Esophagus (tissue), 2 donors: ENCODE data around the gene PTPRD. TPM values are rescaled to one million over a fixed set of nuclear protein-coding genes. Genes with fewer than 3 reads are reported as not detected.

Experiments
- H3K27ac ChIP-seq, 2 donors: one replicate each; pipeline ENCODE4 v1.5.1; 2013; ENCODE audit warnings: low read depth in 2 of 2, mild to moderate bottlenecking in 2 of 2, inconsistent platforms in 1 of 2, low read length in 1 of 2, moderate library complexity in 1 of 2
- H3K27me3 ChIP-seq, 2 donors: one replicate each; pipeline ENCODE4 v1.6.1; 2013; ENCODE audit warnings: low read length in 2 of 2, control low read depth in 1 of 2, mild to moderate bottlenecking in 1 of 2; ENCODE audit not compliant: insufficient read depth in 2 of 2, control insufficient read depth in 1 of 2
- H3K36me3 ChIP-seq, 2 donors: one replicate each; pipeline ENCODE4 v1.6.1; 2013; ENCODE audit warnings: low read length in 1 of 2; ENCODE audit not compliant: control insufficient read depth in 2 of 2, insufficient read depth in 2 of 2
- H3K4me1 ChIP-seq, 2 donors: one replicate each; pipeline ENCODE4 v1.6.1; 2013; ENCODE audit warnings: low read length in 1 of 2; ENCODE audit not compliant: control insufficient read depth in 2 of 2, insufficient read depth in 2 of 2
- H3K4me3 ChIP-seq, 2 donors: one replicate each; pipeline ENCODE4 v1.5.1; 2013; ENCODE audit warnings: low read length in 2 of 2, mild to moderate bottlenecking in 2 of 2, low read depth in 1 of 2, moderate library complexity in 1 of 2
- H3K9me3 ChIP-seq, 2 donors: one replicate each; pipeline ENCODE4 v1.6.1; 2013; ENCODE audit warnings: mild to moderate bottlenecking in 2 of 2, low read depth in 1 of 2, low read length in 1 of 2, moderate library complexity in 1 of 2; ENCODE audit not compliant: control insufficient read depth in 2 of 2, insufficient read depth in 1 of 2
- WGBS, 2 donors: extraction: QIAGEN DNeasy Blood & Tissue Kit; methylation state at CpG; one replicate each; pipeline ENCODE4 v1.1.7; 2013; 5-methylcytosine and 5-hydroxymethylcytosine counted together
- polyA plus RNA-seq, 2 donors: library from polyadenylated mRNA; stranded (reverse); fragments of 200-250 nt; gene quantifications; one replicate each; pipeline ENCODE4 v1.2.3, GENCODE V29; 2013
- donor health status: healthy with polysubstance abuse.
- donor health status: Bipolar disorder and iron deficiency.

Gene PTPRD
- polyA plus RNA-seq, 2 donors, result 0.53 to 0.60 TPM

DNA sequence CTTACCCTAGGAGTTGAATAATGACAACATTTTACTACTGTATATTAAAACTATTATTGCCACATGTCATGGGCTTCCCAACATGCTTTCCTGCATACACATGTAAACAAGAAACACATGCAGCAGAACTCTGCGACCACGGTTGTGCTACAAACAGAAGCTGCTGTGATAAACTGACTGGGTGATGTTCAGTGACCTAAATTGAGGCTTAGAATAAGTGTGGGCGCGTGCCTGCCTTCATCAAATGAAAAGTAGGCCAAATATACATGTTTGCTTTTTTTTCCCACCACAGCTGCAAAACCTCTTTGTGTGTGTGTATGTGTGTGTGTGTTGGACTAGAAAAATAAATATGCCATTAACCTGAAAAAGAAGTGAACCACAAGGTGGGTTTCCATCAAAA is 1202.1 kb downstream of the PTPRD start:
- Histone ChIP-seq H3K36me3 (no peaks in the 10 kb centered on the region), H3K27ac (no peak overlapping the region), H3K4me3 (no peak overlapping the region), H3K4me1 (no peaks in the 10 kb centered on the region), H3K27me3 (no peaks in the 10 kb centered on the region), H3K9me3 (no peaks in the 10 kb centered on the region)
- 56% methylated on average over 4 of the region's 4 CpGs for WGBS, 2 donors

DNA sequence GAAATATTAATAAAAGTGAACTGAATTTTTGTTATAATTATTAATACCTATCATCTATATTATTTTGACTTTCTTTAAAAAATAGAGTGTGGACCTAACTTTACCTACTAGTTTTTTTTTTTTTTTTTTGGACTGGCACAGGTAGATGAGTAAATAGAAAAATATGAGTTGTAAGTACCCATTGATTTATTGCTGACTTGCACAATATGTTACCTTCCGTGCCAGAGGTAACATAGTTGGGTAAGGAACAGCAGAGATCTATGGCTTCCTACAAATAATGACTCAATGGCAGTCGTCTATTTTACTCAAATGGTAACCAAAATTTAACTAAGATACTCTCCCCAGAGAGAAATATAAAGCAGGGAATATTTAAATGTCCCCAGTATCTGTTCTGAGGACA is 1212.8 kb downstream of the PTPRD start:
- Histone ChIP-seq H3K4me1 (no peaks in the 10 kb centered on the region), H3K27ac (no peak overlapping the region), H3K27me3 (no peaks in the 10 kb centered on the region), H3K9me3 (no peaks in the 10 kb centered on the region), H3K36me3 (no peaks in the 10 kb centered on the region), H3K4me3 (no peak overlapping the region)
- 55 to 56% methylated on average over 2 of the region's 2 CpGs for WGBS, 2 donors

DNA sequence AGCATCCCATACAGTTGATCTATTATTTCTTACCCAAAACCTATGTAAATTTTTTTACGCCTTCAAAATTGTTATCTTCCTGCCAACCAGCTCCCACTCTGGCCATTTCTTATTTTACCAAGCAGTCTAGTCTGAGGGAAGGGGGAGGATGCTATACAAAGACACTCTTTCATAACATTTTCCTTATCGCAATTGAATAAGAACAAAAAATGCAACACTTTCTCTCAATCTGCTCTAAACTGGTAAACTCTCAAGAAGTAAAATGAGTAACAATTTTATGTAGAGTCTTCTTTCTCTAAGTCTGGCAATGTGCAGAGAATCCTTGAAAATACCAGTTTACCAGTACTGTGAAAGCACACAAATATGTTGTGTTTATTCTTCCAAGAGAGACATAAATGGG is 1216.3 kb downstream of the PTPRD start:
- no peaks in the 10 kb centered on the region for H3K36me3 ChIP-seq
- H3K27me3 ChIP-seq, result no peaks in the 10 kb centered on the region
- H3K4me1 ChIP-seq, result no peaks in the 10 kb centered on the region
- no peaks in the 10 kb centered on the region for H3K9me3 ChIP-seq
- H3K27ac ChIP-seq, result no peak overlapping the region
- no peak overlapping the region for H3K4me3 ChIP-seq
- WGBS, 2 donors, result 85 to 91% methylated on average over 2 of the region's 2 CpGs

DNA sequence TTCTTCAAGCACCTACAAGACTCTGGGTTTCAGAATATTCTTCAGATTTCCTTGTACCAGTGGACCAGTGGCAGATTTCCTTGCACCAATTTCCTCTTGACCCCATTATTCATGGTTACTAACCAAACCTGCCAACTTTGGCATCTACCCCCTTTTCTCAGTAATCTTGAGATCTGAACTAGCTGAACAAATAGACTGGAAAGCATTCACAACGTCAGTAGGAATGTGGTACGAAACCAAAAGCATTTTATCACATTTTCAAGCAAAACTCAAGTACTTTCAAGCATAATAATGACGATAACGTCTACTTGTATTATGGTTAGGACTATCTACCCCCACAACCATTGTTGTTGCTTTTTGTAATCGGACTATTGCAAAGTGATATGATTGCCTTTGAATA is 1217.3 kb downstream of the PTPRD start:
- H3K4me1 ChIP-seq, result no peaks in the 10 kb centered on the region
- WGBS, 2 donors, result 73 to 74% methylated on average over 5 of the region's 5 CpGs

DNA sequence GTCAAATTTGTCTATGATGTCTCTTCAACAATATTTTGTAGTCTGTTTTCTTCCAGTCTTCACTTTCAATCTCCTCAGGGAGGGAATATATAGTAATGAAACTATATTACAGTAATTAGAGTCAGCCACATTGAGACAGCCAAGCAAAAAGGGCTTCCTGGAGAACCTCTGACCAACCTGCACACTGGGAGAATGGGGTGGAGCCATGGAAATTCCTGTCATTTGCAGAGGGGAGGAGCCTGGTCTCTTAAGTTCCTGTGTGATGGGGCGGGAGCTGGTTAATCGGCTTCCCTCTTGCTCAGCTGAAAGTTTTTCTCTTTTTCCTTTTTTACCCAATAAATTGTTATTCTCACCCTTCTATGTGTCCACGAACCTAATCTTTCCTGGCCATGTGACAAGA is 1220.0 kb downstream of the PTPRD start:
- Histone ChIP-seq H3K4me3 (no peak overlapping the region), H3K27me3 (no peaks in the 10 kb centered on the region), H3K36me3 (no peaks in the 10 kb centered on the region), H3K9me3 (no peaks in the 10 kb centered on the region), H3K4me1 (no peaks in the 10 kb centered on the region), H3K27ac (no peak overlapping the region)
- WGBS, 2 donors, result 75 to 80% methylated on average over 3 of the region's 3 CpGs

More for the DNA sequence above, 1217.3 kb downstream of the PTPRD start:
- Histone ChIP-seq H3K27me3 (no peaks in the 10 kb centered on the region), H3K4me3 (no peak overlapping the region), H3K27ac (no peak overlapping the region), H3K9me3 (no peaks in the 10 kb centered on the region), H3K36me3 (no peaks in the 10 kb centered on the region)

DNA sequence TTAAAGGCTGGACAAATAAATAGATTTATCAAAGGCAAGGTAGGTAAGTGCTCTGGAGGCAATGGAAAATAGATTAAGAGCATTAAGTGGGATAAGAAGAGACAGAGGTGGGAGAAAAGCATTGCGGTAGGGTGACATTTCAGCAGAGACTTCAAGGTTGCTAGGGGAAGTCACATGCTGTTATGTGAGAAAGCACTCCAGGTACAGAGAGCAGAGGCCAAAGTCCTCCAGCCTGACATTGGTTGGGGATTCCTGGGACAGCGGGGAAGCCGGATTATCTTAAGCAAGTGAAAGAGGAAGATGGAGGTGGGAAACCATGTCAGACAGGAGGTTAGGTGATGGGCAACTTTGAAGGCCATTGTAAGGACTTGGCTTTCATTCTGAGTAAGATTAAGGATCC is 1222.9 kb downstream of the PTPRD start:
- no peak overlapping the region for H3K27ac ChIP-seq
- H3K36me3 ChIP-seq, result no peaks in the 10 kb centered on the region
- no peaks in the 10 kb centered on the region for H3K27me3 ChIP-seq
- no peaks in the 10 kb centered on the region for H3K9me3 ChIP-seq
- H3K4me3 ChIP-seq, result no peak overlapping the region
- H3K4me1 ChIP-seq, result no peaks in the 10 kb centered on the region
- 67 to 76% methylated on average over 3 of the region's 3 CpGs for WGBS, 2 donors

DNA sequence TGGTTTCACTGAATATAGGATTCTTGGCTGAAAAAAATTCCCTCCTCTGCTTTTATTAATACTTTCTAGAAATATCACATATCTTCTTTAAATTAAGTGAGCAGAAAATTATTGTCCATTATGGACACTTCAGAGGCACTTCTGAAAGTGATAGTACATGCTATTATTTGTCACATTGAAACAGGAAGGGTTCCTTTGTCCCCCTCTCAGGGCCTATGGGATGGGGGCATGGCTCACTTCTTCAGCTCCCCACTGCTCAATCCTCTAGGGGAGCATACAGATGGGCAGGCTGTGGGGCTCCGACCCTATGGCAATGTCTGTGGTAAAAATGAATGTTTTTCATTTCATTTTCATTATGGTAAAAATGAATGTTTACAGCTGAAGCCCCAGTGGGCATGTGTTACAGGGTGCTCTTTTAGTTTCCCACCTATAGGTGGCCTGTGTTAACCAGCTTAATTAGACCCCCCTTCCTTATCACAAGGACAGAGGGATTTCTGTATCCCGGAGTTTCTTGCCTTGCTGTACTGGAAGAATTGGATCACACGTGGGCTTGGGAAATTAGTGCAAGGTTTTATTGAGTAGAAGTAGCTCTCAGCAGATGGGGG is 1225.2 kb downstream of the PTPRD start:
- H3K4me1 ChIP-seq, result no peaks in the 10 kb centered on the region
- H3K27me3 ChIP-seq, result no peaks in the 10 kb centered on the region
- H3K4me3 ChIP-seq, result no peak overlapping the region
- no peak overlapping the region for H3K27ac ChIP-seq
- no peaks in the 10 kb centered on the region for H3K9me3 ChIP-seq
- 76 to 77% methylated on average over 3 of the region's 3 CpGs for WGBS, 2 donors
- no peaks in the 10 kb centered on the region for H3K36me3 ChIP-seq

DNA sequence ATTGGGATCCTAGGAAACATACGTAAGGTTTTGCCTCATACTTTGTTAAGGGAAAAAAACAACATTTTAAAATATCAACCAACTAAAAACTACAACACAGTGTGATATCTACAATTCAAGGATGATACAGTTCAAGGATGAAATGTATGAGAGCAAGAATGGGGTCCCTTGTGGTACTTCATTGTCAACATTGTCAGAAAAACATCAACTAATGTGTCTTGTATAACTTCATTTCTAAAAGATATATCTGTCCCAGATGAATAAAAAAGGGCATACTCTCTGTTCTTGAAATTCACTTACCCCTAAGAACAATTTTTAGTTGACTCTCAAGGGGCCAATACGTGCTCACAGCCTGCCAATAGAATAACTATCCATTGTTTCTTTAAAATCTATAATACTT is 1250.5 kb downstream of the PTPRD start:
- Histone ChIP-seq H3K9me3 (no peaks in the 10 kb centered on the region), H3K36me3 (no peaks in the 10 kb centered on the region), H3K27ac (no peak overlapping the region), H3K4me1 (no peaks in the 10 kb centered on the region), H3K4me3 (no peak overlapping the region), H3K27me3 (no peaks in the 10 kb centered on the region)
- WGBS, 2 donors, result 67% methylated on average over 2 of the region's 2 CpGs

DNA sequence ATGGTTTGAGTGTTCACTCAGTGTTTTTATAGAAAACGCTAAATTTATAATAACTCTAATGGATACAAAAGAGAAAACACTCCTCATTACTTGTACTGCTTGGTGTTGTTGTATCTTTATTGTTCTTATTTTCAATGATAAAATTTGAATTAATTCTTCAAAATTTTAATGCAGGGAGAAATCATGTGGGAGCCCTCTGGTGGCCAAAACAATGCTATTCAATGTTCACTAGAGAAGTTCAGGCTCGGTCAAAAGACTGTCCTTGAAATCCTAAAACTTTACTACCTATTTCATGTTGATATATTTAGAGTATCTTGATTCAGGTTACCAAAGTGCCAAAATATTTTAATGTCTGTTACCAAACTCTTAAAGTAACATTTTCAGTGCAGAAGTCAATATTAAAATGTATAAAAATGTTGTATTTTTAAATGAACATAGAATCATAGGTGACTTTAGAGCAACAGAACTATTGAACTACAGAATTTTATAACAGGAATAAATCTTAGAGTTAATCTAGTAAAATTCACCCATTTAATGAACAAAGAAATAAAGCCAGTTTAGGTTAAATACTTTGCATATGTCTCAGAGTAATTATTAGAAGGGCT is 1259.8 kb downstream of the PTPRD start:
- 22 to 25% methylated on average over 2 of the region's 2 CpGs for WGBS, 2 donors
- Histone ChIP-seq H3K4me1 (no peaks in the 10 kb centered on the region), H3K9me3 (no peaks in the 10 kb centered on the region), H3K27ac (no peak overlapping the region), H3K27me3 (no peaks in the 10 kb centered on the region), H3K4me3 (no peak overlapping the region), H3K36me3 (no peaks in the 10 kb centered on the region)

DNA sequence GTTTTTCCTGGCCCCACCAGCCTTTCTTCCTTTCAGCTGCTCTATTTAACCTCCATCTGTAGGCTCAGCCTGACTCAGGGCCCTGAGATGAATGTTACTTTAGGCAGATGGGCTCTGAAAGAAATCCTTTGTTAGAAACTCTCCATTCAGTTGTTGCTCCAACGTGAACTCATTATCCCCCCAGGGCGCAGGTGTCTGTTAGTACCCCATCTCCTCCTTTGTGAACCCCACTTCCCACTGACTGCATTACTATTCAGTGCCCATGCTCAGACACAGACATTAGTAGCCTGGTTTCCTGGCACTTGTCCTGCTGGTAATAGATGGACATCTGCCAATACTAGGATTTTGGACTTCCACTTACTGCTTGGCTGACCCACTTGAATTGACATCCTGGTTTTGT is 1271.6 kb downstream of the PTPRD start:
- 67% methylated on average over 2 of the region's 2 CpGs for WGBS, 2 donors
- Histone ChIP-seq H3K27me3 (no peaks in the 10 kb centered on the region), H3K9me3 (peaks cover 0 to 4% of the 10 kb centered on the region in 2 donors), H3K4me1 (no peaks in the 10 kb centered on the region), H3K27ac (no peak overlapping the region), H3K36me3 (no peaks in the 10 kb centered on the region), H3K4me3 (no peak overlapping the region)
